DMS 273 (cell line): Measurements from ENCODE around the gene HMGB3.
"Not testable (repeated sequence)": the region's sequence is repeated elsewhere in the genome, so short reads cannot be mapped to it uniquely, and the experiment has no call there.

Experiments
- DNase-seq: peaks from one replicate; lab custom pipeline; 2025; ENCODE audit not compliant: unreplicated experiment; lab: John Stamatoyannopoulos, UW

The HMGB3 gene

DNA sequence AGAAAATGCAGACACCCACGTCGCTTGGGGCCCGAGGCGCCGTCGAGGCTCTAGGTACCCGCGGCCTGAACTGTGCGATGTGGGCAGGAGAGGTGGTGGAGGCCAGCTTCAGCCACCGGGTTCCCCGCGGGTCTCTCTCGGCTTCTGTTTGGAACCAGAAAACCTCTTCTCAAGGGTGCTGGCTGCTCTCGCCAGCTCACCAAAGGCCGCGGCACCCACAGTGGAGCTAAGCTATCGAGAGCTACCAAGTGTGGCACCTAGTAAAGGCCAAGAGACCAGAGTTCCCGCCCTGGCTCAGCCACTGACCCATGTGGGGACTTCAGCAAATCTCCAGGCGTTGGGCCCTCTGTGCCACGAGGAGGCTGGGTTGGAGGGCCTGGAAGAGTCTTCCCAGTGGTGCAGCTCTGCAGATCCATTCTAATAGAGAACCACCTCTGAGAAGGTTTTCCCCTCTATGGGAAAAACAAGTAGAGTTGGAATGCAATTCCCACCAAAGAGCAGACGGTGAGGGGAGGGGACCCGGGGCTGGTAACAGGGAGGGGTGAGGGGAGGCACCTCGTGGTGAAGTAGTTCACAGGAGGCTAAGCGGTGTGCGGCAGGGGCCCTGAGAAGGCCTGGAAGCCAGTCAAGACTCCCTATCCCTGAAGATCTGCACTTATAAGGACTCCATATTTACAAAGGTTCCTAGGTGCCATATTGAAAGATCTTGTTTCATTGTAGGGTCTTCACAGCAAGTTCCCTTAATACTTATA lies 5.5 kb upstream of the HMGB3 start:
- DNase-seq, result no peak

- no peak for DNase-seq
Measured at GRCh38 chrX:150980186-150980585, 2.9 kb upstream of the HMGB3 start.

GRCh38 chrX:150980711-150981110 lies 2.4 kb upstream of the HMGB3 start:
- DNase-seq, result no peak

DNA sequence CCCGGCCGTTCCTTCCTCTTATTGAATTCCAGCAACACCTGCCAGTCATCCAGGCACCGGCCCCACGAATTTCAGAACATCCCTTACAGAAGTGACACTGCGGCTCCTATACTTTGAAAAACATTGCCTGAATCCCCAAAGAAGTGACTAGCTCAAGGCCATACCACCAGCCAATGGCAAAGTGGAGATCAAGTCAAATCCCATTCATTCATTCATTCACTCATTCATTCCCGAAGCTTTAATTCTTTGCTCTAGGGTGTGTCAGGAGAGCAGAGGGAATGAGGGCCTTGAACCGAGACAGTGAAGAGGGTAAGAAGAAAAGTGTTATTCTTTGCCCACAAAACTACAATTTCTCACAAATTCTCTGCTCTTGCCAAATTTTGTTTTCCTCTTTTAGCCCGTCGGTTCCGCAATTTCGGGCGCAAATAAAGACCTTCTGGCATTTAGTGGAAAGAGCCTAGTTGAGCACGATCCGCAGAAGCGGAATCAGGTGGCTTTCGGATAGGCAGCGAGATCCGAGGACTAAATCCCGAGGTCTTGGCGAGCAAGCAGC lies 824 bp upstream of the HMGB3 start:
- no peak for DNase-seq

DNA sequence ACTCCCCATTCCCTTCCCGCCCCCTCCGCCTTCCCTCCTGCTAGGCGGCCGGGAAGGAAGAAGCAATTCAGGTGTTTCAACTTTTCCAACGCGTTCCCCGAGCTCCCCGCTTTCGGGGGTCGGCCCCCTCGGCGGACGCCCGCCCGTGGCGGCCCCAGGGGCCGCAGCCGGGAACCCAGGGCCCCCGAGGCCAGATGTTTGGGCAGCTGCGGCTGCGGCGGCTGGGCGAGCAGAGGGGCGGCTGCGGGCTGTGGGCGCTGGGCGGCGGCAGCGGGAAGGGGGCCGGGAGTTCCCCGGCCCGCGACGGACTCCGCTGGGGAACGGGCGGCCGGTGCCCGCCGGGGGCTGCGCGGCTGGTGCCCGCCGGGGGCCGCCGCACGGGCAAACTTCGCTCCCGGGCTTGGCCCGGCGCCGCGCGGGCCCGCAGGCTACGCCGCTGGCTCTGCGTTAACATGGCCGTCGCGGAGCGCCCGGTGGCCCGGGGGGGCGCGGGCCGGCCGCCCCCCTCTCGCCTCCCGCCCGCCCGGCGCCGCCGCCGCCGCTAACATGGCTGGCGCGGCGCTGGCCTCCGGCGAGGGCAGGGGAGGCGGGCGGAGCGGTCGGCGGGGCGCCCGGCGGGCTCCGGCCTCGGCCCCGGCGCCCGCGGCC lies 510 bp downstream of the HMGB3 start:
- peak; percentile 60 for DNase-seq

DNA sequence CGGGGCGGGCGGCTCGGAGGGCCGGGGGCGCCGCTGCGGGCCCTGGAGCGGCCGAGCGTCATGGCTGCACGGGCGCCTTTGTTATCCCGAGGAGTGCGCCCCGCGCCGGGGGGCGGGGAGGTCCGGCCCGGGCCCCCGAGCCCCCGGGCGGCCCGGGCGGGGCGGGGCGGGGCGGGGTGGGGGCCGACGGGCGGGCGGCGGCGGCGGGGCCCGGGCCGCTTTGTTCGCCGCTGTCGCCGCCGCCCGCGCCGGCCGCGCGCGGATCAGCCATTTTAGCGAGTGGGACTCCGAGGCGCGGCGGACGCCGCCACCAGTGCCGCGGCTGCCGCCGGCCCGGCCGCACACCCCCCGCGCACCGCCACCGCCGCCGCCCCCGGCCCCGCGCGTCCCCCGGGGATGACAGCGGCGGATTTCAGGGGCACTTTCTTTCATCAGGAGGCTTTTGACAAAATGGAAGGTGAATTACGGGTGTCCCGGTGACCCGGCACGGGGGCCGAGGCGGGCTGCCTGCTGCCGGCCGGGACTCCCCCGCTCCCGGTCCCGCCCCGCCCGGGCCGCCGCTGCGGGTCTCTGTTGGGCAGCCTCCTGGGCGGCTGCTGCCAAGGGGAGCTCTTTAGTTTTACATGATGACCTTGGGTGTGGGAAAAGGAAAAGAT lies 1.2 kb downstream of the HMGB3 start:
- peak; percentile 57 for DNase-seq

DNA sequence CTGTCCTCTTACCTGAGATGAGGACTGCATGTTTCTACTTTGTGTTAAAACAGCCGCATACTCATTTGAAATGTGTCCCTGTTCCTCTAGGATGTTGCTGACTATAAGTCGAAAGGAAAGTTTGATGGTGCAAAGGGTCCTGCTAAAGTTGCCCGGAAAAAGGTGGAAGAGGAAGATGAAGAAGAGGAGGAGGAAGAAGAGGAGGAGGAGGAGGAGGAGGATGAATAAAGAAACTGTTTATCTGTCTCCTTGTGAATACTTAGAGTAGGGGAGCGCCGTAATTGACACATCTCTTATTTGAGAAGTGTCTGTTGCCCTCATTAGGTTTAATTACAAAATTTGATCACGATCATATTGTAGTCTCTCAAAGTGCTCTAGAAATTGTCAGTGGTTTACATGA lies 4.6 kb downstream of the HMGB3 start:
- not testable (repeated sequence) for DNase-seq

DNA sequence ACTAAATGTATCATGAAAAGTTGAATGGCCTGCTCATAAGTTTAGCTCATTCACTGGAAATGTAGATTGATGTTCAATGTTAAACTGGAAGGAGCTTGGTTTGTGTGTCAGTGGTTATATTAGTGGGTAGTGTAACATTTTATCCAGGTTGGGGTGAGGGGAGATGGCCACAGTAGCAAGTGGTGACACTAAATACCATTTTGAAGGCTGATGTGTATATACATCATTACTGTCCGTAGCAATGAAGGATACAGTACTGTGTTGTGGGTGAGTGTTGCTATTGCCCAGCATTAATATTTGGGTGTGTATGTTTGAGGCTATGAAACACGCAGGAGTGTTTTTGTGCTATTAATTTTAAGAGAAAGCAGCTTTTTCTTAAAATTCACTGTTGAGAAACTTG lies 6.3 kb downstream of the HMGB3 start:
- no peak for DNase-seq

GRCh38 chrX:150990910-150991309 lies 7.8 kb downstream of the HMGB3 start:
- DNase-seq, result no peak

DNA sequence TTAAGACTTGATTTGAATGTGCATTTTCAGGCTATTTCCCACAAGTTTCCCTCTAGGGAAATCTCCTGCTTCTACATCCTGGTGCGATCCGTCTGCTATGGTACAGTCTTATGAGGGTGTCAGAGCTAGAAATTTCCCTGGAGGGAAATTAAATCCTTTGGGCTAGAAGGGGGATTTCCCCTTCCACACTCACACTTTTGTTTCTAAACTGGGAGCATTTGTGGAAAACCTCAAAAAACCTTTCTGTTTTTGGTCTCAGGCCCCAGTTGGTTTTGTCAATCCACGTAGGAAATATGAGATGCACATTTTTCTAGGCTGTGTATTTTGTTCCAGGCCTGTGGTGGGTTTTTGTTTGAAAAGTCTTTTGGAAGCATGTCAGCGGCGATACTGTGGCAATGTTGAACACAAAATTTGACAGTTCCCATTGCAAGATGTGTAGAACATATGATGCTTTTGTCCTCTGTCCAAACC lies 17.8 kb downstream of the HMGB3 start:
- DNase-seq, result no peak

DNA sequence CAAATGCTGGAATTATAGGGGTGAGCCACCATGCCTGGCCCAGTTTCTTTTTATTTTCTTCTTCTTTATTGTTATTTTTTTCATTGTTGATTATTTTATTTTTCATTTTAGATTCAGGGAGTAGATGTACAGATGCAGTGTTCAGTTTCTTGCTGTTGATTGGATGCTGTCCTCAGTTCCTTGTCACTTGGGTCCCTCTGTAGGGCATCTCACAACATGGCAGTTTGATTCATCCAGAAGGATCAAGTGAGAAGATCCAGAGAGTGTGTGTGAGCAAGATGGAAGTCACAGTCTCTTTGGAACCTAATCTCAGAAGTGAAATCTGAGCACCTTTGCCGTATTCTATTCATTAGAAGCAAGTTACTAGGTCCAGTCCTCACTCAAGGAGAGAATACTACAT lies 20.9 kb downstream of the HMGB3 start:
- DNase-seq, result peak; percentile 20

- no peak for DNase-seq
Measured at GRCh38 chrX:151006410-151007109, 23.4 kb downstream of the HMGB3 start.

- no peak for DNase-seq
Measured at GRCh38 chrX:151009582-151009981, 26.4 kb downstream of the HMGB3 start.

DNA sequence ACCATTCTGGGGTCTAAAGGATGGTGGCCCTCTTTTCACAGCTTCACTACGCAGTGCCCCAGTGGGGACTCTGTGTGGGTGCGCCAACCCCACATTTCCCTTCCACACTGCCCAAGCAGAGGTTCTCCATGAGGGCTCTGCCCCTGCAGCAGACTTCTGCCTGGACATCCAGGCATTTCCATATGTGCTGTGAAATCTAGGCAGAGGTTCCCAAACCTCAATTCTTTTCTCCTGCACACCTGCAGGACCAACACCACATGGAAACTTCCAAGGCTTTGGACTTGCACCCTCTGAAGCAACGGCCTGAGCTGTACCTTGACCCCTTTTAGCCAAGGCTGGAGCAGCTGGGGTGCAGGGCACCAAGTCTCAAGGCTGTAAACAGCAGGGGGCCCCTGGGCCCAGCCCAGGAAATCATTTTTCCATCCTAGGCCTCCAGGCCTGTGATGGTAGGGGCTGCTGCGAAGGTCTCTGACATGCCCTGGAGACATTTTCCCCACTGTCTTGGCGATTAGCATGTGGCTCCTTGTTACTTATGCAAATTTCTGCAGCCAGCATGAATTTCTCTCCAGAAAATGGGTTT lies 30.1 kb downstream of the HMGB3 start:
- no peak for DNase-seq

- no peak for DNase-seq
Measured at GRCh38 chrX:151015684-151016083, 32.5 kb downstream of the HMGB3 start.

- DNase-seq, result no peak
Measured at GRCh38 chrX:151019856-151020255, 36.7 kb downstream of the HMGB3 start.

GRCh38 chrX:151030845-151031244 lies 47.7 kb downstream of the HMGB3 start:
- no peak for DNase-seq

- no peak for DNase-seq
Measured at GRCh38 chrX:151031391-151031975, 48.3 kb downstream of the HMGB3 start.

DNA sequence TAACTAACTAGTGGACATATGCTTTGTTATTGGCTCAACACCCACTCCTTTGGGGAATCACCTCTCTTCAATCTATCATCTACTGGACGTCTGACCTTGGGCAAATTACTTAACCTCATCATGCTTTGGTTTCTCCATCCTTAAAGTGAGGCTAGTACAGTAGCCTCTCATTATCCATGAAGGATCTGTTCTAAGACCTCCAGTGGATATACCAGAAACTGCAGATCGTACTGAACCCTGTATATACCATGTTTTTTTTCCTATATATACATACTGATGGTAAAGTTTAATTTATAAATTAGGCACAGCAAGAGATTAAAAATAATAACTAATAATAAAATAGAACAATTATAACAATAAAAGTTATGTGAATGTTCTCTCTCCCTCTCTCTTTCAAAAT lies 56.2 kb downstream of the HMGB3 start:
- no peak for DNase-seq
